Measurements from ENCODE around the gene ANKRD65.

DNA sequence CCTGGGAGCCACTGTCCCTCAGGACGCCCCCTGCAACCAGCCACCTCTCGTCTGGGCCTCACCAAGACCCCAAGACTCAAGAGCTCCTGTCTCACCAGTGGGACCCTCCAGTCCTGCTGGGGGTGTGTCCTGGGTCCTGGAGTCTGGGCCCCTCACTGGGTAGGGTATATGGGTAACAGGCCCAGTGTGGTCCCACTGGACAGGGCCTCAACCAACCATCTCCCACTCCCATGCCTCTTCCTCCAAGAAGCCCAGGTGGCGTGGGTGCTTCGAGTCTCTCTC lies 13.7 kb upstream of the ANKRD65 start:
- TF ChIP-seq, protein P1, sequence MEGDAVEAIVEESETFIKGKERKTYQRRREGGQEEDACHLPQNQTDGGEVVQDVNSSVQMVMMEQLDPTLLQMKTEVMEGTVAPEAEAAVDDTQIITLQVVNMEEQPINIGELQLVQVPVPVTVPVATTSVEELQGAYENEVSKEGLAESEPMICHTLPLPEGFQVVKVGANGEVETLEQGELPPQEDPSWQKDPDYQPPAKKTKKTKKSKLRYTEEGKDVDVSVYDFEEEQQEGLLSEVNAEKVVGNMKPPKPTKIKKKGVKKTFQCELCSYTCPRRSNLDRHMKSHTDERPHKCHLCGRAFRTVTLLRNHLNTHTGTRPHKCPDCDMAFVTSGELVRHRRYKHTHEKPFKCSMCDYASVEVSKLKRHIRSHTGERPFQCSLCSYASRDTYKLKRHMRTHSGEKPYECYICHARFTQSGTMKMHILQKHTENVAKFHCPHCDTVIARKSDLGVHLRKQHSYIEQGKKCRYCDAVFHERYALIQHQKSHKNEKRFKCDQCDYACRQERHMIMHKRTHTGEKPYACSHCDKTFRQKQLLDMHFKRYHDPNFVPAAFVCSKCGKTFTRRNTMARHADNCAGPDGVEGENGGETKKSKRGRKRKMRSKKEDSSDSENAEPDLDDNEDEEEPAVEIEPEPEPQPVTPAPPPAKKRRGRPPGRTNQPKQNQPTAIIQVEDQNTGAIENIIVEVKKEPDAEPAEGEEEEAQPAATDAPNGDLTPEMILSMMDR (IDR thresholded peaks at IDR 0.05; ENCODE audit: poor library complexity): no peak
- TF ChIP-seq EZH2 (IDR thresholded peaks at IDR 0.05; ENCODE audit: borderline replicate concordance) (no peak), EZH2phosphoT487 (IDR thresholded peaks at IDR 0.05; ENCODE audit: low read depth, severe bottlenecking, unreplicated experiment) (no peak)

All from hepatocyte (in vitro differentiated cells).